OCI-M2 (cell line): ENCODE measurements around the gene ARF1.

ENCODE experiments used
- DNase-seq: peaks from one replicate; lab custom pipeline; 2025; ENCODE audit not compliant: unreplicated experiment; lab: John Stamatoyannopoulos, UW

ARF1 gene

GRCh38 chr1:228048659-228049298 lies 33.7 kb upstream of the ARF1 start:
- DNase-seq: no peak

DNA sequence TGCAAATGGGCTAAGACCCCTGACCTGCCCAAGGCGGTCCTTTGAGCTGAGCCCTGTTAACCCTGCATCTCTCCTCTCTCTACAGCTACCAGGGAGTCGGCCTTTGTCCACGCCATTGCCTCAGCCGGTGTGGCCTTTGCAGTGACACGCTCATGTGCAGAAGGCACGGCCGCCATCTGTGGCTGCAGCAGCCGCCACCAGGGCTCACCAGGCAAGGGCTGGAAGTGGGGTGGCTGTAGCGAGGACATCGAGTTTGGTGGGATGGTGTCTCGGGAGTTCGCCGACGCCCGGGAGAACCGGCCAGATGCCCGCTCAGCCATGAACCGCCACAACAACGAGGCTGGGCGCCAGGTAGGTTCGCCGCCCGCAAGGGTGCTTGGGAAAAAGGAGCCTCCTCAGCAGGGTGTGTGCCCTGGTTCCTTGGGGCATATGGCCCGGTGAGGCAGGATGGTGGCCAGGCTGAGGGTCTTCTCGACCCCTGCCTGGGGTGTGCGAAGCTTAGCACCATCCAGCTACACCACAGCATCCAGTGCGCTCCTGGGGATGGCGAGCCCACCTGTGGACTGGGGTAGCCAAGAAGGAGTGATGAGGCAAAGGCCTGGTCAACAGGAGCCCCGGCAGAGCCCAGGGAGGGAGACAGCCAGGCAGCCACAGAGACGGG lies 31.8 kb upstream of the ARF1 start:
- DNase-seq: no peak

GRCh38 chr1:228058172-228058948 lies 24.1 kb upstream of the ARF1 start:
- DNase-seq: no peak

- no peak for DNase-seq
Measured at GRCh38 chr1:228058949-228059633, 23.4 kb upstream of the ARF1 start.

- DNase-seq: no peak
Measured at GRCh38 chr1:228059634-228060457, 22.7 kb upstream of the ARF1 start.

DNA sequence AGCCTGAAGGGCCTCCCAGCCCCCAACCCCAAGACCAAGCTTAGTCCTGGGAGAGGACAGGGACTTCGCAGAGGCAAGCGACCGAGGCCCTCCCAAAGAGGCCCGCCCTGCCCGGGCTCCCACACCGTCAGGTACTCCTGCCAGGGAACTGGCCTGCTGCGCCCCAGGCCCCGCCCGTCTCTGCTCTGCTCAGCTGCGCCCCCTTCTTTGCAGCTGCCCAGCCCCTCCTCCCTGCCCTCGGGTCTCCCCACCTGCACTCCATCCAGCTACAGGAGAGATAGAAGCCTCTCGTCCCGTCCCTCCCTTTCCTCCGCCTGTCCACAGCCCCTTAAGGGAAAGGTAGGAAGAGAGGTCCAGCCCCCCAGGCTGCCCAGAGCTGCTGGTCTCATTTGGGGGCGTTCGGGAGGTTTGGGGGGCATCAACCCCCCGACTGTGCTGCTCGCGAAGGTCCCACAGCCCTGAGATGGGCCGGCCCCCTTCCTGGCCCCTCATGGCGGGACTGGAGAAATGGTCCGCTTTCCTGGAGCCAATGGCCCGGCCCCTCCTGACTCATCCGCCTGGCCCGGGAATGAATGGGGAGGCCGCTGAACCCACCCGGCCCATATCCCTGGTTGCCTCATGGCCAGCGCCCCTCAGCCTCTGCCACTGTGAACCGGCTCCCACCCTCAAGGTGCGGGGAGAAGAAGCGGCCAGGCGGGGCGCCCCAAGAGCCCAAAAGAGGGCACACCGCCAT lies 21.9 kb upstream of the ARF1 start:
- DNase-seq: no peak

GRCh38 chr1:228061411-228062084 lies 21.0 kb upstream of the ARF1 start:
- DNase-seq: no peak

DNA sequence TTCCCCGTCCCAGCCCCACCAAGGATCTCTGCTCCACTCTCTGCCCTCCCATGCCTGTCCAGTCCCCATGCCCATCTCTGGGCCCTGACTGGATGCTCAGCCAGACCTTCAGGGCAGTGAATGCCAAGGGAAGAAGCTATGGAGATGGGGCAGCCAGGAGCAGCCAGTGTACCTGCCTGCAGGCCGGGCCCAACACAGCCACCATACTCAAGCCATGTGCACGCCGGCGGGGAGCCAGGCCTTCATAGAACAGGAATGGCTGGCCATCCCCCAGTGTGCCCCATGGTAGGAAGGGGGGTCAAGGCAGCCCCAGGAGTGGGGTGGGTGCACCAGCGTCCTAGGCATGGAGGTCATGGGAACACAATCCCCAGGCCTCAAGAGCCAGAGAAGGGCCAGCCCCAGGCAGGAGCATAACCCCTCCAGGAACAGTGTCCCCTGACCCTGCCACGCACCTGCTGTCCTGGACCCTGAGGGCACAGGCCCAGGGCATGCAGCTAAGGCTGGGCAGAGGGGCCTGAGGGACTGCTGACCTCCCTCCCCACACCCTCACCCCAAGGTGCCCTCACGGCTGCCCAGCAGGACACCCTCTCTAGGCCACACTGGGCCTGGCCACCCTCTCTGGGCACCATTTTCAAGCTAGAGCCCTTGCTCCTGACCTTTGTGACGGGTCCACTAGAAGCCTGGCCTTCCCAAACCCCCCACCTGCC lies 20.3 kb upstream of the ARF1 start:
- DNase-seq: no peak

- DNase-seq: no peak
Measured at GRCh38 chr1:228062812-228063211, 19.7 kb upstream of the ARF1 start.

DNA sequence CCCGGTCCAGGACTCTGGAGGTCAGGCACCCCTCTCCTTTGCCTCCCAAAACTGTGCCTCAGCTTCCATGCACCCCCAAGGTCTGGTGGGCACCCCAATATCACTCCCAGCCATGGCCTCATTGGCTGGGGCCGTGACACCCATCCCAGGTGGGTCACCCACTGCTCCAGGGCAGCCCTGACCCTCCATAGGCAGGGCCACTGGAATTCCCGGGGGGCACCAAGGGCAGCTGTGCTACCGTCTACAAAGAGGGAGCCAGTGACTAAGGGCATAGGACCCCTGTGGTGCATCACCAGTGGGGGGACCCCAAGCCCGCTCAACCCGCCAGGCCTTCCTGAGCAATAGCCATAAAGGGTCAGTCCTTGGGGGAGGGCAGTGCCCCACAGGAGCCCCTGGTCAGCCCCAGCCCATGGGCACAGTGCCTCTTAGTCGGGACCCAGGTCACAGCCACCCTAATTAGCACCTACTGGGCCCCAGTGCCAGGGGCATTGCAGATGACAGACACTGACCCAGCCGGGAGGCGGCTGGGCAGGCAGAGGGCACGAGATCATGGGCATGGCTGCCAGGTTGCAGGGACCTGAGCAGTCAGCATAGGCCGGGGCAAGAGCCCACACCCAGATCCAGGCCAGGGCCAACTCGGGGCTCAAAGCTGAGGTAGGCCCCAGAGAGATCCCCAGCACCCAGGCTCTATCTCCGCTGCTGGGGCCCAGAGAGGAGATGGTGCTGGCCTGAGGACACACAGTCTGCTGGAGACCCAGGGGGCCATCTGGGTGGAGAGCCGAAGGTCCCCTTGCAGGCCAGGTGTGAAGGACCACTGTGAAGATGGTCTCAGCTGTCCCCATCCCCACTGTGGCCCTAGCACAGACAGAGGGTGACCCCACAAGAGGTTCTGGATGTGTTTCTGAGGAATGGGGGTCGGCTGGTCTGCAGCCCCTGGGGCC lies 19.0 kb upstream of the ARF1 start:
- DNase-seq: no peak

- no peak for DNase-seq
Measured at GRCh38 chr1:228064296-228064695, 18.2 kb upstream of the ARF1 start.

GRCh38 chr1:228064741-228065542 lies 17.6 kb upstream of the ARF1 start:
- DNase-seq: no peak

DNA sequence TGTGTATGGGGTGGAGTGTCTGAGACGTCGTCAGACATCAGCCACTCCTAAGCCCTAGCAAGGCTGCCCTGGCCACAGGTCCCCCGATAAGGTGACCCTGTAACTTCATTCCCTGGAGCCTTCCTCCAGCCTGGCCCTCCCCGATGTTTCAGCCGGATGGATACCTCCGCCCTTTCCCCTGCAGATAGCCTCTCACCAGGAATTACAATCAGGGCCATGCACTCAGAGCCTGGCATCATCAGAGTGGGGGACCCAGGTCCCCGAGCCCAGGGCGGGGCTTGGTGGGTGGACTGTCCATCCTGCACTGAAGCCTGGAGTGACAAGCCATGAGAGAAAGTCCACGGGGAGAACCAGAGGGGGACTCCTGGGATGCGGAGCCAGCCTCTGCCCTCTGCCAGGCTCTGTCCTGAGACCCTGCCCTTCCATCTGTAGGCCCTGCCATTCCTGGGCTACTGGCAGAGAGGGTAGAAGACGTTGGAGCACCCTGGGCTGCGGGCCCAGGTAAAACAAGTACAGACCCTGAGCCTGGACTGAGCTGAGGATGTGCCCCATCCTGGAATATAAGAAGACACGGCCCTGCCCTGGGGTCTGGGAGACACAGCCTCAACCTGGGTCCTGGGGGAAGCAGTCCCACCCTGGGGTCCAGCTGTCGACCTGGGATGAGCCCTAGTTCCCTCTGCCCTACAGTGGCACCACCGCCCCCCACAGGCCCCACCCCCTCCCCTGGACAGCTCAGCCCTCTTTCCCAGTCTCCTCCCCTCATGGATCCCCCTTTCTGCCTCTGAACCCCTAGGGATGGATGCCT lies 16.8 kb upstream of the ARF1 start:
- DNase-seq: no peak

DNA sequence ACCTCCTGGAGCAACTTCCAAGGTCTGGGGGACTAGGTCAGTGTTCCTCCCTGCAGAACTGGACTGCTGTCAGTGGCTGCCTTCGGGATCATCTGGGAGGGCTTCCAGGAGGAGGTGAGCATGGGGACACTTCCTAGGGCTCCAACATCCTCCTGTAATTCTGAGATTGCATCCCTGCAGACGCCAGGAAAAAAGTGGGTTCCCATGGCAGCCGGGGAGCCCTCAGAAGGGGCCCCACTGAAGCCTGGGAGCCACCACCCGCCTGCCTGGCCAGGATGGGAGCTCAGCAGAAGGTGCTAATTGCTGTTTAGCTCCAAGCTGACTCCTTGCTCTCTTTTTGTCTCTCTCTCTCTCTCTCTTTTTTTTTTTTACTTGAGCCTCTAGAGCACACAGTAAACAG lies 16.1 kb upstream of the ARF1 start:
- no peak for DNase-seq

- DNase-seq: no peak
Measured at GRCh38 chr1:228066891-228067654, 15.4 kb upstream of the ARF1 start.
